HepG2 (cell line): Measurements from ENCODE around the gene SSNA1. TPM values are rescaled to one million over a fixed set of nuclear protein-coding genes. Genes with fewer than 3 reads are reported as not detected.

Experiments used
- ARID5B ChIP-seq: IDR thresholded peaks from 2 replicates; pipeline ENCODE4 v1.4.0; 2020; ENCODE audit warnings: mild to moderate bottlenecking, missing genetic modification reagents
- ATF1 ChIP-seq: IDR thresholded peaks from 2 replicates; pipeline ENCODE4 v1.6.1; 2016; ENCODE audit warnings: mild to moderate bottlenecking, control low read depth
- EEA1 ChIP-seq: sonication (generic); formaldehyde crosslinking; IDR thresholded peaks from 2 replicates; pipeline ENCODE4 v1.5.1; 2020; ENCODE audit warnings: mild to moderate bottlenecking, missing genetic modification reagents, borderline replicate concordance
- FIP1L1 ChIP-seq: fragments of 200-400 bp; formaldehyde crosslinking; IDR thresholded peaks from 2 replicates; pipeline ENCODE4 v1.6.1; 2018; ENCODE audit warnings: low read depth, mild to moderate bottlenecking, low read length, moderate library complexity, borderline replicate concordance; ENCODE audit not compliant: insufficient read depth
- HNF1B ChIP-seq: sonication (generic); formaldehyde crosslinking; IDR thresholded peaks from 2 replicates; pipeline ENCODE4 v1.5.1; 2020; ENCODE audit warnings: mild to moderate bottlenecking, moderate library complexity, missing genetic modification reagents
- HNRNPLL ChIP-seq: fragments of 200-400 bp; formaldehyde crosslinking; IDR thresholded peaks from 2 replicates; pipeline ENCODE4 v1.6.1; 2017; ENCODE audit warnings: mild to moderate bottlenecking, low read depth, low read length; ENCODE audit not compliant: poor library complexity, severe bottlenecking
- PATZ1 ChIP-seq: sonication (generic); formaldehyde crosslinking; IDR thresholded peaks from 2 replicates; pipeline ENCODE4 v1.4.0; 2020; ENCODE audit warnings: missing genetic modification reagents
- POGK ChIP-seq: sonication (generic); formaldehyde crosslinking; conservative IDR thresholded peaks from 2 replicates; pipeline ENCODE4 v1.8.0; 2022; ENCODE audit warnings: mild to moderate bottlenecking, moderate library complexity, missing genetic modification reagents
- SNAPC5 ChIP-seq: sonication (generic); formaldehyde crosslinking; IDR thresholded peaks from 2 replicates; pipeline ENCODE4 v1.8.1; 2023; ENCODE audit warnings: mild to moderate bottlenecking, missing genetic modification reagents, borderline replicate concordance
- SPEN ChIP-seq: sonication (generic); formaldehyde crosslinking; IDR thresholded peaks from 2 replicates; pipeline ENCODE4 v1.5.1; 2020; ENCODE audit warnings: low read depth, mild to moderate bottlenecking, missing genetic modification reagents
- ZNF282 ChIP-seq: fragments of 450-650 bp; IDR thresholded peaks from 2 replicates; pipeline ENCODE4 v1.6.1; 2018; ENCODE audit not compliant: partially characterized antibody
- ZNF503 ChIP-seq: sonication (generic); formaldehyde crosslinking; IDR thresholded peaks from 2 replicates; pipeline ENCODE4 v1.4.0; 2020; ENCODE audit warnings: missing genetic modification reagents
- ZNF644 ChIP-seq: IDR thresholded peaks from 2 replicates; pipeline ENCODE4 v1.6.1; 2016; ENCODE audit warnings: low read depth
- ZNF713 ChIP-seq: sonication (generic); formaldehyde crosslinking; IDR thresholded peaks from 2 replicates; pipeline ENCODE4 v1.4.0; 2020; ENCODE audit warnings: mild to moderate bottlenecking, missing genetic modification reagents
- ZSCAN25 ChIP-seq: sonication (generic); formaldehyde crosslinking; IDR thresholded peaks from 2 replicates; pipeline ENCODE4 v1.8.0; 2022; ENCODE audit warnings: mild to moderate bottlenecking, missing genetic modification reagents
- polyA plus RNA-seq, 8 experiments: library from polyadenylated mRNA; depleted of rRNA in 3 of 8; stranded (reverse) in 7 of 8; unstranded in 1 of 8; fragments of >200 nt; fragmentation: Illumina TruSeq in 4 of 8; extraction: Trizol in 4 of 8; gene quantifications; 2 replicates each; pipeline versions ENCODE4 v1.2.1 to v1.2.3, GENCODE V29; 2011 to 2016; ENCODE audit warnings: low read depth in 4 of 8, missing spikeins in 1 of 8, mixed read lengths in 1 of 8; ENCODE audit not compliant: insufficient read depth in 1 of 8
- total RNA-seq, 5 experiments: library from RNA; depleted of rRNA; stranded (reverse); fragments of >200 nt; fragmentation: Illumina TruSeq; extraction: Trizol; gene quantifications; 2 replicates each; pipeline ENCODE4 v1.2.3, GENCODE V29; 2016; ENCODE audit warnings: low read depth in 1 of 5

Gene SSNA1
- total and polyA plus RNA-seq, 2 of the 13 experiments (the other 11 are each of a cell fraction or from before 2014, with no cell fraction given), result 35.9 to 49.4 TPM

GRCh38 chr9:137205126-137206069 lies 16.9 kb downstream of the SSNA1 start, which contains the start of the genes NDOR1 and TMEM203 (continued):
- TF ChIP-seq HNF1B, result peak; percentile 83
- no peak for TF ChIP-seq FIP1L1
- TF ChIP-seq SNAPC5 (CRISPR knock-in tag), result no peak
- TF ChIP-seq POGK (CRISPR knock-in tag), result peak; percentile 83
- TF ChIP-seq HNRNPLL, result peak; percentile 62
- TF ChIP-seq SPEN (CRISPR knock-in tag), result peak; percentile 94
- TF ChIP-seq ZSCAN25 (CRISPR knock-in tag), result no peak; the same call in 1 of the 2 replicates
- TF ChIP-seq ZNF282, result no peak
- TF ChIP-seq ZNF644, result no peak
- 0 out of 2 replicates have a peak, but pooled peaks have one; percentile 65 for TF ChIP-seq ZNF713 (CRISPR knock-in tag)
- peak; percentile 96 for TF ChIP-seq ATF1
- no peak for TF ChIP-seq EEA1
- TF ChIP-seq PATZ1 (CRISPR knock-in tag), result peak; percentile 86
- no peak; the same call in 1 of the 2 replicates for TF ChIP-seq ZNF503 (CRISPR knock-in tag)
- peak; percentile 49; the same call in 1 of the 2 replicates for TF ChIP-seq ARID5B (CRISPR knock-in tag)
